MM.1S (cell line): Measurements from ENCODE around the gene ESD.

Experiments used
- EZH2 ChIP-seq: fragments of 300-600 bp; sonication (generic); optimal IDR thresholded peaks from 2 replicates; pipeline ENCODE3; 2017; ENCODE audit warnings: low read depth, mild to moderate bottlenecking, antibody characterized with exemption, low read length, mixed read lengths
- EZH2phosphoT487 ChIP-seq: fragments of 300-600 bp; sonication (generic); IDR thresholded peaks from 2 replicates; pipeline ENCODE4 v1.6.1; 2018; ENCODE audit warnings: antibody characterized with exemption, low read length
- TF ChIP-seq, protein P1 (sequence below): fragments of 300-600 bp; sonication (generic); IDR thresholded peaks from 2 replicates; pipeline ENCODE4 v1.5.1; 2016; ENCODE audit warnings: antibody characterized with exemption, low read length, mixed read lengths

GRCh38 chr13:46783504-46783903, 13.5 kb downstream of the ESD start:
- TF ChIP-seq, protein P1, sequence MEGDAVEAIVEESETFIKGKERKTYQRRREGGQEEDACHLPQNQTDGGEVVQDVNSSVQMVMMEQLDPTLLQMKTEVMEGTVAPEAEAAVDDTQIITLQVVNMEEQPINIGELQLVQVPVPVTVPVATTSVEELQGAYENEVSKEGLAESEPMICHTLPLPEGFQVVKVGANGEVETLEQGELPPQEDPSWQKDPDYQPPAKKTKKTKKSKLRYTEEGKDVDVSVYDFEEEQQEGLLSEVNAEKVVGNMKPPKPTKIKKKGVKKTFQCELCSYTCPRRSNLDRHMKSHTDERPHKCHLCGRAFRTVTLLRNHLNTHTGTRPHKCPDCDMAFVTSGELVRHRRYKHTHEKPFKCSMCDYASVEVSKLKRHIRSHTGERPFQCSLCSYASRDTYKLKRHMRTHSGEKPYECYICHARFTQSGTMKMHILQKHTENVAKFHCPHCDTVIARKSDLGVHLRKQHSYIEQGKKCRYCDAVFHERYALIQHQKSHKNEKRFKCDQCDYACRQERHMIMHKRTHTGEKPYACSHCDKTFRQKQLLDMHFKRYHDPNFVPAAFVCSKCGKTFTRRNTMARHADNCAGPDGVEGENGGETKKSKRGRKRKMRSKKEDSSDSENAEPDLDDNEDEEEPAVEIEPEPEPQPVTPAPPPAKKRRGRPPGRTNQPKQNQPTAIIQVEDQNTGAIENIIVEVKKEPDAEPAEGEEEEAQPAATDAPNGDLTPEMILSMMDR = no peak
- no peak for TF ChIP-seq EZH2phosphoT487
- TF ChIP-seq EZH2 = no peak
